ENCODE data around the gene YAP1.

Gene YAP1

GRCh38 chr11:102268985-102269470, 158.8 kb downstream of the YAP1 start:
- Histone ChIP-seq H3K27ac (ENCODE audit: low read depth in 2 of 2, low read length in 2 of 2) (peak overlapping the region; percentile 66 to 75), H3K9ac (ENCODE audit: low read depth in 1 of 2, low read length in 2 of 2) (peak overlapping the region; percentile 26 to 44), H3K4me3 (ENCODE audit: low read length in 2 of 2) (peak overlapping the region; percentile 36 to 46), H3K36me3 (ENCODE audit: control insufficient read depth in 2 of 2, insufficient read depth in 2 of 2, low read length in 2 of 2) (no peaks in the 10 kb centered on the region), H3K27me3 (ENCODE audit: control insufficient read depth in 2 of 2, insufficient read depth in 2 of 2, low read length in 2 of 2) (no peaks in the 10 kb centered on the region), H3K4me1 (ENCODE audit: control insufficient read depth in 2 of 2, insufficient read depth in 2 of 2, low read length in 2 of 2) (peaks cover 16 to 24% of the 10 kb centered on the region in 2 donors), H3K9me3 (ENCODE audit: control insufficient read depth in 2 of 2, low read length in 2 of 2) (no peaks in the 10 kb centered on the region)

- peaks cover 16 to 24% of the 10 kb centered on the region in 2 donors for H3K4me1 ChIP-seq (ENCODE audit: control insufficient read depth in 2 of 2, insufficient read depth in 2 of 2, low read length in 2 of 2)
- no peaks in the 10 kb centered on the region for H3K36me3 ChIP-seq (ENCODE audit: control insufficient read depth in 2 of 2, insufficient read depth in 2 of 2, low read length in 2 of 2)
- H3K27ac ChIP-seq (ENCODE audit: low read depth in 2 of 2, low read length in 2 of 2): no peak overlapping the region
These were observed 159.7 kb downstream of the YAP1 start for GRCh38 chr11:102269927-102270326.

GRCh38 chr11:102272047-102272824, 162.0 kb downstream of the YAP1 start:
- no peaks in the 10 kb centered on the region for H3K36me3 ChIP-seq (ENCODE audit: control insufficient read depth in 2 of 2, insufficient read depth in 2 of 2, low read length in 2 of 2)

More at GRCh38 chr11:102269927-102270326, 159.7 kb downstream of the YAP1 start:
- Histone ChIP-seq H3K9me3 (ENCODE audit: control insufficient read depth in 2 of 2, low read length in 2 of 2) (no peaks in the 10 kb centered on the region), H3K4me3 (ENCODE audit: low read length in 2 of 2) (no peak overlapping the region), H3K9ac (ENCODE audit: low read depth in 1 of 2, low read length in 2 of 2) (no peak overlapping the region), H3K27me3 (ENCODE audit: control insufficient read depth in 2 of 2, insufficient read depth in 2 of 2, low read length in 2 of 2) (no peaks in the 10 kb centered on the region)

DNA sequence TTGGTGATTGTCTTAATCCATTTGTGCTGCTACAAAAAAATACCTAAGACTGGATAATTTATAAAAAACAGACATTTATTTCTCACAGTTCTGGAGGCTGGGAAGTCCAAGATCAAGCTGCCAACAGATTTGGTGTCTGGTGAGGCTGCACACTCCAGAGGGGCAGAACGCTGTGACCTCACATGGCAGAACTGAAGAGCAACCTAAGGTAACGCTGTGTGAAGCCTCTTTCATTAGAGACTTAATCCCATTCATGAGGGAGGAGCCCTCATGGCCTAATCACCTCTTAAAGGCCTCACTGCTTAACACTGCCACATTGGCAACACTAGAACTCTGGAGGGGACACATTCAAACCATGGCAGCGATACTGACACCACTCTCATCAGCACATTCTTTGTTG, 164.4 kb downstream of the YAP1 start:
- no peaks in the 10 kb centered on the region for H3K27me3 ChIP-seq (ENCODE audit: control insufficient read depth in 2 of 2, insufficient read depth in 2 of 2, low read length in 2 of 2)
- no peak overlapping the region for H3K27ac ChIP-seq (ENCODE audit: low read depth in 2 of 2, low read length in 2 of 2)
- no peaks in the 10 kb centered on the region for H3K9me3 ChIP-seq (ENCODE audit: control insufficient read depth in 2 of 2, low read length in 2 of 2)
- no peak overlapping the region for H3K4me3 ChIP-seq (ENCODE audit: low read length in 2 of 2)
- peaks cover 8 to 13% of the 10 kb centered on the region in 2 donors for H3K4me1 ChIP-seq (ENCODE audit: control insufficient read depth in 2 of 2, insufficient read depth in 2 of 2, low read length in 2 of 2)
- H3K9ac ChIP-seq (ENCODE audit: low read depth in 1 of 2, low read length in 2 of 2): no peak overlapping the region
- no peaks in the 10 kb centered on the region for H3K36me3 ChIP-seq (ENCODE audit: control insufficient read depth in 2 of 2, insufficient read depth in 2 of 2, low read length in 2 of 2)

More at GRCh38 chr11:102272047-102272824, 162.0 kb downstream of the YAP1 start:
- peak overlapping the region in 1 of 2 donors; percentile 7 for H3K27ac ChIP-seq (ENCODE audit: low read depth in 2 of 2, low read length in 2 of 2)
- peak overlapping the region in 1 of 2 donors; percentile 8 for H3K4me3 ChIP-seq (ENCODE audit: low read length in 2 of 2)
- no peaks in the 10 kb centered on the region for H3K9me3 ChIP-seq (ENCODE audit: control insufficient read depth in 2 of 2, low read length in 2 of 2)
- H3K4me1 ChIP-seq (ENCODE audit: control insufficient read depth in 2 of 2, insufficient read depth in 2 of 2, low read length in 2 of 2): peaks cover 16 to 23% of the 10 kb centered on the region in 2 donors
- no peak overlapping the region for H3K9ac ChIP-seq (ENCODE audit: low read depth in 1 of 2, low read length in 2 of 2)
- H3K27me3 ChIP-seq (ENCODE audit: control insufficient read depth in 2 of 2, insufficient read depth in 2 of 2, low read length in 2 of 2): no peaks in the 10 kb centered on the region

DNA sequence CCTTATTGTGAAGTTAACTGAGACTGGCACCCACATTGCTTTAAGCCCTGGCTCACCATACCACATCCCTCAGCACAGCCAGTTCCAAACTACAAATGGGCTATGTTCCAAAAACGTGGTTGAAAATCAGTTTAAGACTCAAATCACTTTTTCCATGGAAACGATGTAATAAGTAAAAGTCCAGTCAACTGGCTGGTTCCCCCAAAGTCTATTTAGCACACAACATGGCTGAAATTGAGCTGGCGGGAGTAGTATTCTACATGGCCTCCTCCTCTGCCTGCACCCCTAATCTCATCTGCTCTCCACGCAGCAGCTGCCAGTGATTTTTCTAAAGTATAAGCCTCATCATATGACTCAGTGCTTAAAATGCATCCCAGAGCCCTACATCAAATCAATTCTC, 166.1 kb downstream of the YAP1 start:
- H3K9ac ChIP-seq (ENCODE audit: low read depth in 1 of 2, low read length in 2 of 2): no peak overlapping the region
- peaks cover 4 to 24% of the 10 kb centered on the region in 2 donors for H3K4me1 ChIP-seq (ENCODE audit: control insufficient read depth in 2 of 2, insufficient read depth in 2 of 2, low read length in 2 of 2)
- no peak overlapping the region for H3K27ac ChIP-seq (ENCODE audit: low read depth in 2 of 2, low read length in 2 of 2)
- H3K27me3 ChIP-seq (ENCODE audit: control insufficient read depth in 2 of 2, insufficient read depth in 2 of 2, low read length in 2 of 2): no peaks in the 10 kb centered on the region
- H3K9me3 ChIP-seq (ENCODE audit: control insufficient read depth in 2 of 2, low read length in 2 of 2): no peaks in the 10 kb centered on the region
- H3K4me3 ChIP-seq (ENCODE audit: low read length in 2 of 2): no peak overlapping the region
- no peaks in the 10 kb centered on the region for H3K36me3 ChIP-seq (ENCODE audit: control insufficient read depth in 2 of 2, insufficient read depth in 2 of 2, low read length in 2 of 2)

- Histone ChIP-seq H3K9me3 (ENCODE audit: control insufficient read depth in 2 of 2, low read length in 2 of 2) (no peaks in the 10 kb centered on the region), H3K9ac (ENCODE audit: low read depth in 1 of 2, low read length in 2 of 2) (no peak overlapping the region), H3K36me3 (ENCODE audit: control insufficient read depth in 2 of 2, insufficient read depth in 2 of 2, low read length in 2 of 2) (no peaks in the 10 kb centered on the region), H3K27ac (ENCODE audit: low read depth in 2 of 2, low read length in 2 of 2) (no peak overlapping the region), H3K4me1 (ENCODE audit: control insufficient read depth in 2 of 2, insufficient read depth in 2 of 2, low read length in 2 of 2) (peaks cover 4 to 24% of the 10 kb centered on the region in 2 donors), H3K4me3 (ENCODE audit: low read length in 2 of 2) (no peak overlapping the region), H3K27me3 (ENCODE audit: control insufficient read depth in 2 of 2, insufficient read depth in 2 of 2, low read length in 2 of 2) (no peaks in the 10 kb centered on the region)
These were observed 166.5 kb downstream of the YAP1 start for GRCh38 chr11:102276783-102277182.

GRCh38 chr11:102279641-102280170, 169.5 kb downstream of the YAP1 start:
- Histone ChIP-seq H3K9me3 (ENCODE audit: control insufficient read depth in 2 of 2, low read length in 2 of 2) (no peaks in the 10 kb centered on the region), H3K4me3 (ENCODE audit: low read length in 2 of 2) (peak overlapping the region; percentile 40 to 55), H3K9ac (ENCODE audit: low read depth in 1 of 2, low read length in 2 of 2) (peak overlapping the region in 1 of 2 donors; percentile 1), H3K36me3 (ENCODE audit: control insufficient read depth in 2 of 2, insufficient read depth in 2 of 2, low read length in 2 of 2) (no peaks in the 10 kb centered on the region), H3K4me1 (ENCODE audit: control insufficient read depth in 2 of 2, insufficient read depth in 2 of 2, low read length in 2 of 2) (peaks cover 0 to 16% of the 10 kb centered on the region in 2 donors), H3K27ac (ENCODE audit: low read depth in 2 of 2, low read length in 2 of 2) (peak overlapping the region; percentile 67 to 69), H3K27me3 (ENCODE audit: control insufficient read depth in 2 of 2, insufficient read depth in 2 of 2, low read length in 2 of 2) (no peaks in the 10 kb centered on the region)

- Histone ChIP-seq H3K36me3 (ENCODE audit: control insufficient read depth in 2 of 2, insufficient read depth in 2 of 2, low read length in 2 of 2) (no peaks in the 10 kb centered on the region), H3K9me3 (ENCODE audit: control insufficient read depth in 2 of 2, low read length in 2 of 2) (no peaks in the 10 kb centered on the region), H3K9ac (ENCODE audit: low read depth in 1 of 2, low read length in 2 of 2) (no peak overlapping the region), H3K4me1 (ENCODE audit: control insufficient read depth in 2 of 2, insufficient read depth in 2 of 2, low read length in 2 of 2) (peaks cover 0 to 16% of the 10 kb centered on the region in 2 donors), H3K4me3 (ENCODE audit: low read length in 2 of 2) (peak overlapping the region in 1 of 2 donors; percentile 23), H3K27ac (ENCODE audit: low read depth in 2 of 2, low read length in 2 of 2) (peak overlapping the region; percentile 59 to 67), H3K27me3 (ENCODE audit: control insufficient read depth in 2 of 2, insufficient read depth in 2 of 2, low read length in 2 of 2) (no peaks in the 10 kb centered on the region)
These were observed 170.1 kb downstream of the YAP1 start for GRCh38 chr11:102280245-102280833.

Measured in mucosa of rectum (tissue), 2 donors.